ENCODE data around the gene GPR107. TPM values are rescaled to one million over a fixed set of nuclear protein-coding genes. Genes with fewer than 3 reads are reported as not detected.

Gene GPR107
- total RNA-seq, 1 experiment from 2014 or later: 33.2 TPM

DNA sequence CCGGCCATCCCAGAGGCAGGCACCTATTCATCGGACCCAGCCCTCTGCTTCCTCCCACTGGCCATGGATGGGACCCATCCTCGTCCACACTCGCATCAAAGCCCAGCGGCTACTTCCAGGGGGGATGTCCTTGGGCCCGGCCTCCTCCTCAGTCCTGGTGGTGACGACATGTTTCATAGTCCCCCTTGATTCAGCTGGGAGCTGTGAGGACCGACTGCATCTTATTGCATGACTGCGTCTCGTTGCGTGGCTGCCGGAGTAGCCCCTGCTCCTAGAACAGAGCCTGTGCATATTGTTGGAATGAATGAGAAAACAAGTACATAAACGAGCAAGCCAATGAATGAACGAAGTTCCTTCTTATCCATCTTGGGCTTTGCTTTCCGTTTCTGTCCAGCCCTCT is 131.3 kb downstream of the GPR107 start:
- Mint-ChIP-seq H3K4me1 (peaks cover 31% of the 10 kb centered on the region), H3K27ac (peak overlapping the region; percentile 69; the same call in 1 of the 2 replicates), H3K36me3 (no peaks in the 10 kb centered on the region), H3K4me3 (no peak overlapping the region), H3K27me3 (ENCODE audit: low read depth) (no peaks in the 10 kb centered on the region), H3K9me3 (no peaks in the 10 kb centered on the region)
- POLR2A ChIA-PET: no interaction called here
- TF ChIP-seq, protein P1, sequence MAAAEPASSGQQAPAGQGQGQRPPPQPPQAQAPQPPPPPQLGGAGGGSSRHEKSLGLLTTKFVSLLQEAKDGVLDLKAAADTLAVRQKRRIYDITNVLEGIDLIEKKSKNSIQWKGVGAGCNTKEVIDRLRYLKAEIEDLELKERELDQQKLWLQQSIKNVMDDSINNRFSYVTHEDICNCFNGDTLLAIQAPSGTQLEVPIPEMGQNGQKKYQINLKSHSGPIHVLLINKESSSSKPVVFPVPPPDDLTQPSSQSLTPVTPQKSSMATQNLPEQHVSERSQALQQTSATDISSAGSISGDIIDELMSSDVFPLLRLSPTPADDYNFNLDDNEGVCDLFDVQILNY (CRISPR knock-in tag; IDR thresholded peaks at IDR 0.05): no peak
- TF ChIP-seq SMAD3 (CRISPR knock-in tag; IDR thresholded peaks at IDR 0.05; ENCODE audit: borderline replicate concordance) (no peak), USF2 (CRISPR knock-in tag; IDR thresholded peaks at IDR 0.05) (no peak), OVOL2 (CRISPR knock-in tag; IDR thresholded peaks at IDR 0.05; ENCODE audit: borderline replicate concordance) (no peak), HMGA2 (CRISPR knock-in tag; IDR thresholded peaks at IDR 0.05) (no peak), HMGXB4 (CRISPR knock-in tag; IDR thresholded peaks at IDR 0.05) (no peak), ZNF317 (CRISPR knock-in tag; IDR thresholded peaks at IDR 0.05; ENCODE audit: borderline replicate concordance, low read depth) (no peak), ARID4B (CRISPR knock-in tag; IDR thresholded peaks at IDR 0.05; ENCODE audit: borderline replicate concordance) (no peak), SP1 (CRISPR knock-in tag; conservative IDR thresholded peaks at IDR 0.05) (no peak), MXD4 (CRISPR knock-in tag; IDR thresholded peaks at IDR 0.05; ENCODE audit: borderline replicate concordance) (no peak), STAT6 (CRISPR knock-in tag; conservative IDR thresholded peaks at IDR 0.05; ENCODE audit: low read depth) (no peak)
- no peak for DNase-seq (ENCODE audit: low spot score)
- CTCF ChIA-PET: interaction anchor here (0.9 to 3.2 kb wide), 6 partner anchors 9 to 75 kb away, joined by 4 to 17 read pairs (median 4); no protein-coding TSS in a partner anchor
- no peak for ATAC-seq

GRCh38 chr9:130185490-130186031 is 131.9 kb downstream of the GPR107 start:
- Mint-ChIP-seq H3K9me3 (no peaks in the 10 kb centered on the region), H3K27ac (peak overlapping the region; percentile 52), H3K27me3 (ENCODE audit: low read depth) (no peaks in the 10 kb centered on the region), H3K4me3 (no peak overlapping the region), H3K4me1 (peaks cover 31% of the 10 kb centered on the region), H3K36me3 (no peaks in the 10 kb centered on the region)
- DNase-seq (ENCODE audit: low spot score): no peak
- CTCF ChIA-PET: interaction anchor here (0.9 to 3.2 kb wide), 7 partner anchors 9 to 76 kb away, joined by 4 to 17 read pairs (median 4); no protein-coding TSS in a partner anchor
- TF ChIP-seq ZNF423 (CRISPR knock-in tag; IDR thresholded peaks at IDR 0.05) (no peak), HMGA2 (CRISPR knock-in tag; IDR thresholded peaks at IDR 0.05) (peak; percentile 10; the same call in 1 of the 2 replicates)
- POLR2A ChIA-PET: no interaction called here
- ATAC-seq: no peak

Data from WTC11 (cell line).